OCI-LY3 (cell line): ENCODE results near the gene IRS2.

Source experiments
- H2AFZ ChIP-seq: fragments of 200-600, 300-600 bp; shearing (Covaris generic); 2 replicates; pipeline ENCODE4 v1.6.0; 2014; ENCODE audit warnings: antibody characterized with exemption, low read depth, low read length
- H3K27ac ChIP-seq: fragments of 200-600, 300-600 bp; sonication (generic); 2 replicates; pipeline ENCODE4 v1.5.1; 2014; ENCODE audit warnings: mild to moderate bottlenecking, low read length, moderate library complexity, mixed read lengths
- H3K27me3 ChIP-seq: fragments of 200-600, 300-600 bp; sonication (generic); 2 replicates; pipeline ENCODE4 v1.6.1; 2014; ENCODE audit warnings: low read depth, low read length, mixed read lengths
- H3K36me3 ChIP-seq: fragments of 200-600, 300-600 bp; sonication (generic); replicated peaks from 2 replicates; pipeline ENCODE3; 2014; ENCODE audit warnings: low read depth, low read length, mixed read lengths
- H3K4me1 ChIP-seq: fragments of 300-600, 200-600 bp; sonication (generic); 2 replicates; pipeline ENCODE4 v1.6.1; 2014; ENCODE audit warnings: low read length, mixed read lengths
- H3K4me2 ChIP-seq: fragments of 200-600, 300-600 bp; sonication (generic); 2 replicates; pipeline ENCODE4 v1.6.1; 2014; ENCODE audit warnings: low read length, mixed read lengths
- H3K4me3 ChIP-seq: fragments of 300-600, 200-600 bp; sonication (generic); 2 replicates; pipeline ENCODE4 v1.5.1; 2014; ENCODE audit warnings: antibody characterized with exemption, mild to moderate bottlenecking, low read length, moderate library complexity
- H3K79me2 ChIP-seq: fragments of 300-600, 200-600 bp; shearing (Covaris generic); 2 replicates; pipeline ENCODE4 v1.6.1; 2014; ENCODE audit warnings: mild to moderate bottlenecking, low read length, mixed read lengths
- H3K9ac ChIP-seq: fragments of 300-600, 200-600 bp; shearing (Covaris generic); 2 replicates; pipeline ENCODE4 v1.6.0; 2014; ENCODE audit warnings: mild to moderate bottlenecking, low read length, moderate library complexity
- H3K9me3 ChIP-seq: fragments of 200-600, 300-600 bp; shearing (Covaris generic); 2 replicates; pipeline ENCODE4 v1.6.1; 2014; ENCODE audit warnings: low read length, mixed read lengths; ENCODE audit not compliant: insufficient read depth
- H4K20me1 ChIP-seq: fragments of 200-600, 300-600 bp; sonication (generic); 2 replicates; pipeline ENCODE4 v1.6.1; 2016; ENCODE audit warnings: low read length, mixed read lengths; ENCODE audit not compliant: insufficient read depth
- EZH2phosphoT487 ChIP-seq: fragments of 200-600 bp; shearing (Covaris generic); IDR thresholded peaks from 2 replicates; pipeline ENCODE4 v1.6.1; 2018; ENCODE audit warnings: antibody characterized with exemption, mixed run types, low read depth
- TF ChIP-seq, protein P1 (sequence below): fragments of 200-600, 300-600 bp; sonication (generic); IDR thresholded peaks from 2 replicates; pipeline ENCODE4 v1.5.1; 2014; ENCODE audit warnings: antibody characterized with exemption, low read length, low read depth

The IRS2 gene

DNA sequence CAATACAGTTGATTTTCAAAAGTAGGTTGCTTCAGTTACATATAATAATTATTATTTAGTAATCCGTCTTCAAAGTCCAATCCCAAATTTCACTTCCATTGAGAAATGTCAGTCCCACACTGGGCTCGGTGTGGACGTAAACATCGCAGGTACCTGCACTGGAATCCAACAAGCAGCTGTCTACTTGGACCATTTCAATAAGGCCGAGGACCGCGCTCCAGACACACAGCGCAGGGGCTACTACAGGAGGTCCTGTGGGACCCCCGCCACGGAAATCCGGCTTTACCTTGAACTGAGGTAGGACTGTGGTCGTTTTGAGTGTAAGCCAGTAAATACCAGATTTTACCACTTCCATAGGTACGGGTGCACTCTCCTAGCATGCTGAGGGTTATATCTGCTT, 30.8 kb downstream of the IRS2 start:
- no peak overlapping the region for H3K27ac ChIP-seq
- no peaks in the 10 kb centered on the region for H4K20me1 ChIP-seq
- H3K4me3 ChIP-seq = no peak overlapping the region
- H3K9me3 ChIP-seq = no peaks in the 10 kb centered on the region
- no peaks in the 10 kb centered on the region for H3K36me3 ChIP-seq
- TF ChIP-seq, protein P1, sequence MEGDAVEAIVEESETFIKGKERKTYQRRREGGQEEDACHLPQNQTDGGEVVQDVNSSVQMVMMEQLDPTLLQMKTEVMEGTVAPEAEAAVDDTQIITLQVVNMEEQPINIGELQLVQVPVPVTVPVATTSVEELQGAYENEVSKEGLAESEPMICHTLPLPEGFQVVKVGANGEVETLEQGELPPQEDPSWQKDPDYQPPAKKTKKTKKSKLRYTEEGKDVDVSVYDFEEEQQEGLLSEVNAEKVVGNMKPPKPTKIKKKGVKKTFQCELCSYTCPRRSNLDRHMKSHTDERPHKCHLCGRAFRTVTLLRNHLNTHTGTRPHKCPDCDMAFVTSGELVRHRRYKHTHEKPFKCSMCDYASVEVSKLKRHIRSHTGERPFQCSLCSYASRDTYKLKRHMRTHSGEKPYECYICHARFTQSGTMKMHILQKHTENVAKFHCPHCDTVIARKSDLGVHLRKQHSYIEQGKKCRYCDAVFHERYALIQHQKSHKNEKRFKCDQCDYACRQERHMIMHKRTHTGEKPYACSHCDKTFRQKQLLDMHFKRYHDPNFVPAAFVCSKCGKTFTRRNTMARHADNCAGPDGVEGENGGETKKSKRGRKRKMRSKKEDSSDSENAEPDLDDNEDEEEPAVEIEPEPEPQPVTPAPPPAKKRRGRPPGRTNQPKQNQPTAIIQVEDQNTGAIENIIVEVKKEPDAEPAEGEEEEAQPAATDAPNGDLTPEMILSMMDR = no peak
- no peak for TF ChIP-seq EZH2phosphoT487
- no peaks in the 10 kb centered on the region for H3K79me2 ChIP-seq
- no peaks in the 10 kb centered on the region for H3K27me3 ChIP-seq
- H2AFZ ChIP-seq = no peak overlapping the region
- no peak overlapping the region for H3K4me2 ChIP-seq
- H3K9ac ChIP-seq = no peak overlapping the region
- no peaks in the 10 kb centered on the region for H3K4me1 ChIP-seq

DNA sequence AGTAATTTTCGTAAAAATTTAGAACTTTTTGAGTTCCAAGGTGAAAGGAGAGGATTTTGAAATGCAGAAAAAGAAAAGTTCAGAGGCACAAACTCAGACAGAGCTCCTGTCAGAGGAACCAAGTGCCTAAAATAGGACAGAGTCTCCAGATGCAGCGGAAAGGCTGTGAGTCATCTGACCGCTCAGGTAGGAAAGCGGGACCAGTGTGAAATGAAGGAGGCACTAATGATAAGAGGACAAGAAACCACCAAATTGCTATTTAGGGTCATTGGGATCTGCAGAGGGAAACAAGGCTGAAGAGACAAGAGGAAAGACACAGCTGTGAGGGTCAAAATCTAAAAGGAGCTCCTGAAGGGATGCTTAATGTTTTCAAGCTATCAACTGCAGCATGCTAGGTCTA, 34.9 kb downstream of the IRS2 start:
- Histone ChIP-seq H3K4me3 (no peak overlapping the region), H4K20me1 (no peaks in the 10 kb centered on the region), H3K27ac (no peak overlapping the region), H3K79me2 (no peaks in the 10 kb centered on the region), H3K9ac (no peak overlapping the region), H2AFZ (no peak overlapping the region), H3K4me2 (no peak overlapping the region), H3K27me3 (no peaks in the 10 kb centered on the region), H3K9me3 (no peaks in the 10 kb centered on the region), H3K36me3 (no peaks in the 10 kb centered on the region), H3K4me1 (no peaks in the 10 kb centered on the region)
- no peak for TF ChIP-seq EZH2phosphoT487
- TF ChIP-seq, protein P1 = no peak

DNA sequence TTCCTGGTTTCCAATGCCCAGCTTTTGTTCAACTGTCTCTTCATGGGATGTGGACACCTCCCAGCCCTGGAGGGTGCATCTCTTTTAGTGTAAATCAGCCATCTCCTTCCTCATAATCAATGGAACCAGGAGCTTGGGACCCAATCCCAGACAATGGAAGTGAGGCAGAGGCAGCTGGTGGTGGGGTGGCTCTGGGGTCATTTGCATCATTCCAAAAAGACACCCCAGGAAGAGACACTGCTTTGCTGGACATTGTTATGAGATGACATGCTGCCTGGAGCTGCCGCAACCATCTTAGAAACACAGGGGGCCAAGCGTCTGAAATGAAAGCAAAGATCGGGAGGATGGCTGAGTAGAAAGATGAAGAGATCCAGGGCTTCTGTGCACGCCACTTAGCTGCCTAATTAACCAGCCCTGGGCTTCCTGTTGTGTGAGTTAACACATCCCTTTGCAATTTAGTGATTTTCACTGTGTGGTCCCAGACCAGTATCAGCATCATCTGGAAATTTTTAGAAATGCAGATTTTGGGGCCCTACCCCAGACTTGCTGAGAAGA, 36.1 kb downstream of the IRS2 start:
- Histone ChIP-seq H3K27me3 (no peaks in the 10 kb centered on the region), H3K9ac (no peak overlapping the region), H3K4me1 (no peaks in the 10 kb centered on the region), H3K36me3 (no peaks in the 10 kb centered on the region), H4K20me1 (no peaks in the 10 kb centered on the region), H3K9me3 (no peaks in the 10 kb centered on the region), H3K79me2 (no peaks in the 10 kb centered on the region), H3K4me2 (no peak overlapping the region), H3K4me3 (no peak overlapping the region), H3K27ac (no peak overlapping the region), H2AFZ (no peak overlapping the region)
- TF ChIP-seq, protein P1 = no peak
- no peak for TF ChIP-seq EZH2phosphoT487

DNA sequence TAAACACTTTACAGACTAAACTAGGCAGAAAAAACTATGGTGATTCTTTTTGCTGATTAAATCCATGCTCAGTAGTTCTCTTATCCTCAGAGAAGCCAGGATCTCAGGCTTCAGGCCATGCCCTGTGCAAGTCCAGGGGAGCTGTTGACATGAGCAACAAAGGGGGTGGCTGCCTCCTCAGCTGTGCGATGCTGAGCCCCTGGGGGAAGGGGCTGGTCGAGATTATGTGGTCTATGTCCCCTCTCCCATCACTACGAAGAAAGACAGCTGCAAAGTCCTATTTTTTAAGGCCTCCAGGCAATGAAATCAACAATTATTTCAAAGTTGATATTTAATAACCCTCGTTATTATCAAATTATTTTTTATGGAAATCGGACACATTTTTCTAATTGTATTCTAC, 37.0 kb downstream of the IRS2 start:
- Histone ChIP-seq H2AFZ (no peak overlapping the region), H3K36me3 (no peaks in the 10 kb centered on the region), H3K9ac (no peak overlapping the region), H3K79me2 (no peaks in the 10 kb centered on the region), H3K4me2 (no peak overlapping the region), H3K27ac (no peak overlapping the region), H3K27me3 (no peaks in the 10 kb centered on the region), H3K4me3 (no peak overlapping the region), H4K20me1 (no peaks in the 10 kb centered on the region), H3K9me3 (no peaks in the 10 kb centered on the region), H3K4me1 (no peaks in the 10 kb centered on the region)
- TF ChIP-seq, protein P1 = no peak
- no peak for TF ChIP-seq EZH2phosphoT487
